ENCODE results near the gene TBC1D23. TPM values are rescaled to one million over a fixed set of nuclear protein-coding genes. Genes with fewer than 3 reads are reported as not detected.

TBC1D23 gene
- total and polyA plus RNA-seq, 9 of the 15 experiments (the other 6 are each of a cell fraction or from before 2014, with no cell fraction given) = 23.4 to 85.8 (median 43.7) TPM

DNA sequence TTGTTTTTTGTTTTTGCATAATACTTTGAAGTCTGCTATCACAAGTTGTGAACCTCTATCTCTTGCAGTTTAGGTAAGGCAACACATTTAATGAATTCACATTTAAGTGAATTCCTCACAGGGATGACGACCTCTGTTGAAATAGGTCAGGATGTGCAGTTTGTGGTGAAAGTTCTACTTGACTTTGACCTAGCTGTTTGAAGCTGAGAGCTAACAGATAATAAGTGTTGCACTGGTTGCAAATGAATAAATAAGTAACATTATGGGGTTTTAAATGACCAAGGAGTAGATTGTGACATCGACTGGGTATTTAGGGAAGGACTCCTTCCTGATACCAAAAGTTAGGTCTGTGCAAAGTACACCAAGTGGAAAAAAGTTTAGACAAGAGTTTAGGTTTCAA, 97.6 kb downstream of the TBC1D23 start (continued):
- no peak for TF ChIP-seq ZNF253 (CRISPR knock-in tag; conservative IDR thresholded peaks at IDR 0.05)
- no peak for TF ChIP-seq ZZZ3 (IDR thresholded peaks at IDR 0.05)
- TF ChIP-seq, protein P1, sequence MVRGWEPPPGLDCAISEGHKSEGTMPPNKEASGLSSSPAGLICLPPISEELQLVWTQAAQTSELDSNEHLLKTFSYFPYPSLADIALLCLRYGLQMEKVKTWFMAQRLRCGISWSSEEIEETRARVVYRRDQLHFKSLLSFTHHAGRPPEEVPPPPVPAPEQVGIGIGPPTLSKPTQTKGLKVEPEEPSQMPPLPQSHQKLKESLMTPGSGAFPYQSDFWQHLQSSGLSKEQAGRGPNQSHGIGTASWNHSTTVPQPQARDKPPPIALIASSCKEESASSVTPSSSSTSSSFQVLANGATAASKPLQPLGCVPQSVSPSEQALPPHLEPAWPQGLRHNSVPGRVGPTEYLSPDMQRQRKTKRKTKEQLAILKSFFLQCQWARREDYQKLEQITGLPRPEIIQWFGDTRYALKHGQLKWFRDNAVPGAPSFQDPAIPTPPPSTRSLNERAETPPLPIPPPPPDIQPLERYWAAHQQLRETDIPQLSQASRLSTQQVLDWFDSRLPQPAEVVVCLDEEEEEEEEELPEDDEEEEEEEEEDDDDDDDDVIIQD (CRISPR knock-in tag; IDR thresholded peaks at IDR 0.05) = no peak

DNA sequence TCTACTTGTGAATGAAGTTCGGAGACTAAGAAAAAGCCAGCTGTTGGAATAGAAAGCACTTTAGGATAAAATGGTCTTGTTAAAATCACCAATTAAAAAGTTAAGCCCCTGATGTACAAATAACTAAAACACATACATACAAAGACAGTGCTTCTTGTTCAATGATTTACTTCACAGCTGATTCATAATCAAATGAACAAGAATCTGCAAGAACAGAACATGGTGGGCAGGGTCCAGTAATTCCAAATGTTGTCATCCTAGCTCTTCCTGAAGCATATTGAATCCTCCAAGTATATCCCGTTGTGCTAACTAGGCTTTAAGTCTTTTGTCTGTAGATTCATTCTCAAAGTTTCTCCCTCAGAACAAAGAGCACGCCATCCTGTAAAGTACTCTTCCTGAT, 98.2 kb downstream of the TBC1D23 start:
- no peaks in the 10 kb centered on the region; a peak in 2 of 5 replicates for H3K4me1 ChIP-seq (replicated peaks in 1 of 2; ENCODE audit: control insufficient read depth in 2 of 2, insufficient read depth in 2 of 2, low read length in 2 of 2)
- H3K36me3 ChIP-seq (ENCODE audit: control insufficient read depth, insufficient read depth, low read length) = peaks cover 10% of the 10 kb centered on the region
- H3K79me2 ChIP-seq (ENCODE audit: control insufficient read depth, insufficient read depth, low read length) = no peaks in the 10 kb centered on the region
- H3K4me3 ChIP-seq = no peak overlapping the region
- H3K9ac ChIP-seq (ENCODE audit: insufficient read depth in 1 of 2, low read depth in 2 of 2, low read length in 2 of 2) = no peak overlapping the region
- no peak overlapping the region for H2AFZ ChIP-seq (ENCODE audit: low read depth, low read length)
- intact Hi-C loops (cut with micrococcal nuclease) = no loop called here
- H3K4me2 ChIP-seq (ENCODE audit: insufficient read depth, low read length) = no peak overlapping the region
- 89% methylated on average over 3 of the region's 3 CpGs for WGBS (ENCODE audit: insufficient coverage, low coverage, missing lambda C conversion rate)
- no peak for FAIRE-seq
- H3K27me3 ChIP-seq (ENCODE audit: control insufficient read depth in 2 of 2, insufficient read depth in 2 of 2, low read length in 2 of 2) = no peaks in the 10 kb centered on the region
- TF ChIP-seq GABPB1 (CRISPR knock-in tag; IDR thresholded peaks at IDR 0.05) (no peak), SREBF2 (CRISPR knock-in tag; IDR thresholded peaks at IDR 0.05) (no peak), HNRNPH1 (optimal IDR thresholded peaks at IDR 0.05; ENCODE audit: low read depth, low read length) (no peak), ZNF282 (CRISPR knock-in tag; IDR thresholded peaks at IDR 0.05) (no peak), ZNF75A (CRISPR knock-in tag; IDR thresholded peaks at IDR 0.05) (no peak)
- TF ChIP-seq, protein P2, sequence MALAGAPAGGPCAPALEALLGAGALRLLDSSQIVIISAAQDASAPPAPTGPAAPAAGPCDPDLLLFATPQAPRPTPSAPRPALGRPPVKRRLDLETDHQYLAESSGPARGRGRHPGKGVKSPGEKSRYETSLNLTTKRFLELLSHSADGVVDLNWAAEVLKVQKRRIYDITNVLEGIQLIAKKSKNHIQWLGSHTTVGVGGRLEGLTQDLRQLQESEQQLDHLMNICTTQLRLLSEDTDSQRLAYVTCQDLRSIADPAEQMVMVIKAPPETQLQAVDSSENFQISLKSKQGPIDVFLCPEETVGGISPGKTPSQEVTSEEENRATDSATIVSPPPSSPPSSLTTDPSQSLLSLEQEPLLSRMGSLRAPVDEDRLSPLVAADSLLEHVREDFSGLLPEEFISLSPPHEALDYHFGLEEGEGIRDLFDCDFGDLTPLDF (CRISPR knock-in tag; IDR thresholded peaks at IDR 0.05) = no peak
- H3K27ac ChIP-seq (ENCODE audit: extremely low read depth, low read depth, low read length) = no peak overlapping the region
- BruUV-seq (replicated peaks) = no TSS peak
- in situ Hi-C loops (cut with MboI) = no loop called here
- no peak for DNase-seq (ENCODE audit: extremely low read depth in 1 of 4, low spot score in 3 of 4)
- ChIA-PET POLR2A (interaction anchor here (0.8 kb wide), 1 partner anchor 9 kb away, joined by 3 read pairs; no protein-coding TSS in a partner anchor), CTCF (ENCODE audit: low intra/inter-chr PET ratio) (no interaction called here)
- H3K9me1 ChIP-seq (ENCODE audit: control insufficient read depth, insufficient read depth, low read length) = no peaks in the 10 kb centered on the region
- no peak for ATAC-seq
- H4K20me1 ChIP-seq (replicated peaks; ENCODE audit: control insufficient read depth, insufficient read depth, low read length) = no peaks in the 10 kb centered on the region
- no peaks in the 10 kb centered on the region for H3K9me3 ChIP-seq (replicated peaks; ENCODE audit: control insufficient read depth, insufficient read depth, low read depth, low read length)

Measured in K562 (cell line).